ENCODE measurements around the gene SPX.

The SPX gene

GRCh38 chr12:21526053-21526452, at the start of gene SPX:
SPX (plus strand) TSS chr12:21526296; CDS start chr12:21526473, 177 bp downstream.
- no peak for DNase-seq

- DNase-seq: no peak
Observed at GRCh38 chr12:21476949-21477348, 49.1 kb upstream of the SPX start.

- DNase-seq: no peak
Observed at GRCh38 chr12:21478756-21479455, 47.2 kb upstream of the SPX start.

- no peak for DNase-seq
Observed at GRCh38 chr12:21483531-21483930, 42.6 kb upstream of the SPX start.

GRCh38 chr12:21485998-21486397, 40.1 kb upstream of the SPX start:
- DNase-seq: no peak

GRCh38 chr12:21499765-21500164, 26.3 kb upstream of the SPX start:
- no peak for DNase-seq

- DNase-seq: no peak
Observed at GRCh38 chr12:21500786-21501257, 25.3 kb upstream of the SPX start.

- DNase-seq: peak; percentile 97
Observed at GRCh38 chr12:21501258-21502163, 24.6 kb upstream of the SPX start, which contains the start of the genes GOLT1B and RECQL. GOLT1B (plus strand) TSS chr12:21501789; CDS start chr12:21501924, 135 bp downstream. RECQL (minus strand) TSS chr12:21501635; CDS start chr12:21499570, 2,065 bp downstream.

GRCh38 chr12:21502164-21502496, 24.0 kb upstream of the SPX start:
- DNase-seq: peak; percentile 56

- no peak for DNase-seq
Observed at GRCh38 chr12:21502872-21503271, 23.2 kb upstream of the SPX start.

- no peak for DNase-seq
Observed at GRCh38 chr12:21505888-21506287, 20.2 kb upstream of the SPX start.

GRCh38 chr12:21507849-21508248, 18.2 kb upstream of the SPX start:
- no peak for DNase-seq

- no peak for DNase-seq
Observed at GRCh38 chr12:21509768-21510167, 16.3 kb upstream of the SPX start.

GRCh38 chr12:21516281-21516680, 9.8 kb upstream of the SPX start:
- no peak for DNase-seq

GRCh38 chr12:21518451-21518850, 7.6 kb upstream of the SPX start:
- DNase-seq: no peak

GRCh38 chr12:21521541-21521940, 4.6 kb upstream of the SPX start:
- no peak for DNase-seq

GRCh38 chr12:21523148-21523547, 2.9 kb upstream of the SPX start:
- no peak for DNase-seq

- DNase-seq: no peak
Observed at GRCh38 chr12:21526721-21527345, 737 bp downstream of the SPX start.

- DNase-seq: peak; percentile 3
Observed at GRCh38 chr12:21527451-21528180, 1.5 kb downstream of the SPX start.

GRCh38 chr12:21528953-21529352, 2.9 kb downstream of the SPX start:
- no peak for DNase-seq

GRCh38 chr12:21529456-21529855, 3.4 kb downstream of the SPX start:
- DNase-seq: no peak

- DNase-seq: no peak
Observed at GRCh38 chr12:21538061-21538653, 12.1 kb downstream of the SPX start.
